ENCODE results near the gene FRMPD1. TPM values are rescaled to one million over a fixed set of nuclear protein-coding genes. Genes with fewer than 3 reads are reported as not detected.

Gene FRMPD1
- total RNA-seq, 1 donor from 2014 or later: 38.1 TPM

DNA sequence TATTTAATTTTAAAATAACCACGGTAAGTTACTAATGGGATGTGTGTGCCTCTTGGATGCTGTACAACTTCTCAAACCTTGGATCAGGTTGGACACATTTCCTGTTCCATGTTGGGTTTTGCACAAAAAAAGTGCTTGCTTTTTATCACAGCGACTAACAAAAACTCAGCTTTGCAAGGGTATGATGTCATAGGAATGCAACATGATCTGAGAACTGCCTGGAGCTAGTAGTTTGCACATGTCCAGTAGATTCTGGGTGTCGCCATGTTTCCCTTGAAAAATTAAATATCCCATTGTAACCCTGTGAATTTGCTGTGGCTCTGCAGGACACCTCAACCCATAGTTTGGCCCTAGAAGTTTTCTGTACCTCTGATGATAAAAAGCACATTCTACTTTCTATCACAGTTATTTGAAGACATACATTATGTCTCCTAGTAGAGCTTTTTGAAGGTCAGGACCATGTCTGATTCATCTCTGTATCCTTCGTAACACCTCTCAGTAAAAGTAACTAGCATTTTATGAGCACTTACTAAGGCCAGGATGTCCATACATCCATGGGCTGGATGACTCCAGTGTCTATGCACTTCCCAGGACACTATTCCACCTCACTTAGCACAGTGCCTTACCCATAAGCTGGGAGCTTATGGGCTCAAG is 11.5 kb upstream of the FRMPD1 start:
- no peak for DNase-seq
- H3K9me3 Mint-ChIP-seq (ENCODE audit: unreplicated experiment): peaks cover 4% of the 10 kb centered on the region
- no peak overlapping the region for H3K4me3 Mint-ChIP-seq (ENCODE audit: unreplicated experiment)
- no peaks in the 10 kb centered on the region for H3K36me3 Mint-ChIP-seq (ENCODE audit: unreplicated experiment)
- peaks cover 5% of the 10 kb centered on the region for H3K27me3 Mint-ChIP-seq (ENCODE audit: unreplicated experiment)
- peak overlapping the region; percentile 93 for H3K27ac Mint-ChIP-seq (ENCODE audit: unreplicated experiment)
- H3K4me1 Mint-ChIP-seq (ENCODE audit: low read depth, unreplicated experiment): peaks cover 47% of the 10 kb centered on the region
- TF ChIP-seq, protein P1, sequence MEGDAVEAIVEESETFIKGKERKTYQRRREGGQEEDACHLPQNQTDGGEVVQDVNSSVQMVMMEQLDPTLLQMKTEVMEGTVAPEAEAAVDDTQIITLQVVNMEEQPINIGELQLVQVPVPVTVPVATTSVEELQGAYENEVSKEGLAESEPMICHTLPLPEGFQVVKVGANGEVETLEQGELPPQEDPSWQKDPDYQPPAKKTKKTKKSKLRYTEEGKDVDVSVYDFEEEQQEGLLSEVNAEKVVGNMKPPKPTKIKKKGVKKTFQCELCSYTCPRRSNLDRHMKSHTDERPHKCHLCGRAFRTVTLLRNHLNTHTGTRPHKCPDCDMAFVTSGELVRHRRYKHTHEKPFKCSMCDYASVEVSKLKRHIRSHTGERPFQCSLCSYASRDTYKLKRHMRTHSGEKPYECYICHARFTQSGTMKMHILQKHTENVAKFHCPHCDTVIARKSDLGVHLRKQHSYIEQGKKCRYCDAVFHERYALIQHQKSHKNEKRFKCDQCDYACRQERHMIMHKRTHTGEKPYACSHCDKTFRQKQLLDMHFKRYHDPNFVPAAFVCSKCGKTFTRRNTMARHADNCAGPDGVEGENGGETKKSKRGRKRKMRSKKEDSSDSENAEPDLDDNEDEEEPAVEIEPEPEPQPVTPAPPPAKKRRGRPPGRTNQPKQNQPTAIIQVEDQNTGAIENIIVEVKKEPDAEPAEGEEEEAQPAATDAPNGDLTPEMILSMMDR (IDR thresholded peaks at IDR 0.05; ENCODE audit: partially characterized antibody, unreplicated experiment): no peak

DNA sequence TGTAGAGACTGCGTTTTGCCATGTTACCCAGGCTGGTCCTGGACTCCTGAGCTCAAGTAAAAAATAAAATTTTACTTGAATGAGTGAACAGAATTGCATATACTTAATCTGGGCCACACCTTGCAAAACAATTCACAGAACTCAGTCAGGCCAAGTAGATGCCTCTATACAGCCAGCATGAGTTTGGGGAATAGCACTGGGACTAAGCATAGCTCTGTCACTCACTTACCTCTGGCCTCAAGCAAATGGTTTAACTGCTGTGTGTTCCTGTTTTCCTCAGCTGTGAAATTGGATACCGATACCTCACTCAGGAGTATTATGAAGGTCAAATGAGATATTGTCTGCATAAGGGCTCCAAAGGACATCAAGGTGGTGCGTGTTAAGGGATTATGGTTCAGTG is 10.9 kb upstream of the FRMPD1 start:
- Mint-ChIP-seq H3K36me3 (ENCODE audit: unreplicated experiment) (no peaks in the 10 kb centered on the region), H3K27ac (ENCODE audit: unreplicated experiment) (peak overlapping the region; percentile 93), H3K27me3 (ENCODE audit: unreplicated experiment) (peaks cover 5% of the 10 kb centered on the region), H3K4me3 (ENCODE audit: unreplicated experiment) (no peak overlapping the region), H3K4me1 (ENCODE audit: low read depth, unreplicated experiment) (peaks cover 44% of the 10 kb centered on the region), H3K9me3 (ENCODE audit: unreplicated experiment) (peaks cover 4% of the 10 kb centered on the region)
- DNase-seq: no peak
- TF ChIP-seq, protein P1 (IDR thresholded peaks at IDR 0.05; ENCODE audit: partially characterized antibody, unreplicated experiment): no peak

DNA sequence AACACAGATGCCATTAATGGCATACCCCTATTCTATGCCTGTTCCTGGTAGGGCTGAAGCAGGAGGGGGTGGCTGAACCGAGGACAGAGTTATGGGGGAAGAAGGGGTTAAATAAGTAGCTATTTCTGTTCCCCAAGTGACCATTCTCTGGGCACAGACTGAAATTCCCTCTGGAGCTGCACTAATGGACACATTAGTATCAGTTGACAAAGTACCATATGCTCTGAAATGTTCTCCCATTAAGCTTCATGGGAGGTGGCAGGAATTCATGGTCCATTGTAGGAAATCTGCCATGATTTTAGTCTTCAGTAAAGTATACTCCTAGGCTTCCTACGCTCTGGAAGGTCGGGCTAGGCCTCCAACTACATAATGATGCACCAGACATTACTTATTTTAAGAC is 10.5 kb upstream of the FRMPD1 start:
- Mint-ChIP-seq H3K27ac (ENCODE audit: unreplicated experiment) (peak overlapping the region; percentile 93), H3K4me1 (ENCODE audit: low read depth, unreplicated experiment) (peaks cover 45% of the 10 kb centered on the region), H3K27me3 (ENCODE audit: unreplicated experiment) (peaks cover 5% of the 10 kb centered on the region), H3K36me3 (ENCODE audit: unreplicated experiment) (no peaks in the 10 kb centered on the region), H3K4me3 (ENCODE audit: unreplicated experiment) (peak overlapping the region; percentile 65), H3K9me3 (ENCODE audit: unreplicated experiment) (peaks cover 4% of the 10 kb centered on the region)
- peak; percentile 34 for DNase-seq
- TF ChIP-seq, protein P1 (IDR thresholded peaks at IDR 0.05; ENCODE audit: partially characterized antibody, unreplicated experiment): no peak

DNA sequence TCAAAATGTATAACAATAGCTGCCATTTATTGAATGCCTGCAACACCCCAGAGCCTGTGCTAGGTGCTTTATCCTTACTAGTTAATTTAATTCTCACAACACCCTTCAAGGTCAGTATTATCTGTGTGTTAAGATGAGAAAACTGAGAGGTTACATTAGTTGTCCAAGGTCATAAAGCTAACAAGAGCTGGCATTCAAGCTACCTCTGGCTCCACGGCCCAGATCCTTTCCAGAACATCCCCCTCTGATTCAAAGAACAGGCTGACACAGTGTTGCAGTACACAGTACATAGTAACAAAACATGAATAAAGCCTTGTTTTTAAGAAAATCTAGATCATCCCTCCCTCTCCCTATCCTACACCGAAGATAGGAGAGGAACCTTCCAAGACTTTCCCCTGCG is 9.4 kb upstream of the FRMPD1 start:
- peaks cover 3% of the 10 kb centered on the region for H3K27me3 Mint-ChIP-seq (ENCODE audit: unreplicated experiment)
- H3K36me3 Mint-ChIP-seq (ENCODE audit: unreplicated experiment): no peaks in the 10 kb centered on the region
- peak overlapping the region; percentile 46 for H3K4me3 Mint-ChIP-seq (ENCODE audit: unreplicated experiment)
- DNase-seq: no peak
- H3K4me1 Mint-ChIP-seq (ENCODE audit: low read depth, unreplicated experiment): peaks cover 47% of the 10 kb centered on the region
- peaks cover 4% of the 10 kb centered on the region for H3K9me3 Mint-ChIP-seq (ENCODE audit: unreplicated experiment)
- TF ChIP-seq, protein P1 (IDR thresholded peaks at IDR 0.05; ENCODE audit: partially characterized antibody, unreplicated experiment): no peak
- H3K27ac Mint-ChIP-seq (ENCODE audit: unreplicated experiment): peak overlapping the region; percentile 93

DNA sequence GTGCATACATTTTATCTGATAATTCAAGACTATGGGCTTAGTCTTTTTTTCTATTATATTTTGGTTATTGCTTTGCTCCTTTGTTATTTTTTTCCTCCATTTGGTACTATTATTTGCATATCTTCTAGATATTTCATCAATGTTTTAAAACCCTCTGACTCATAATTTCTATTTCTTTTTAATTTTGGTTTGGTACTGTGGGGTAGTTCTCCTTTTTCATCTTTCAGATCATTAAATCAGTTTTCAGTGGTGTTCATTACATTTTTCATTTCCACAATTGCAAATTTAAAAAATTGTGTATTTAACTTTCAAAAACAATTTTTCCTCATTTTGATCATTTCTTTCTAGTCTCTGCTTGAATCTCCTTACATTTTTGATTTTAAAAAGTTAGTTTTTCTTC is 7.5 kb upstream of the FRMPD1 start:
- Mint-ChIP-seq H3K4me1 (ENCODE audit: low read depth, unreplicated experiment) (peaks cover 44% of the 10 kb centered on the region), H3K4me3 (ENCODE audit: unreplicated experiment) (no peak overlapping the region), H3K27ac (ENCODE audit: unreplicated experiment) (no peak overlapping the region), H3K9me3 (ENCODE audit: unreplicated experiment) (peaks cover 4% of the 10 kb centered on the region), H3K27me3 (ENCODE audit: unreplicated experiment) (no peaks in the 10 kb centered on the region), H3K36me3 (ENCODE audit: unreplicated experiment) (no peaks in the 10 kb centered on the region)
- TF ChIP-seq, protein P1 (IDR thresholded peaks at IDR 0.05; ENCODE audit: partially characterized antibody, unreplicated experiment): no peak
- DNase-seq: no peak

All from glutamatergic neuron (in vitro differentiated cells).